HEK293 (cell line): ENCODE data around the gene DBX1.

Experiments
- CTCF ChIP-seq: fragments of 450-650 bp; formaldehyde crosslinking; IDR thresholded peaks from 2 replicates; pipeline ENCODE4 v1.5.1; 2016; ENCODE audit warnings: missing biosample characterization, missing genetic modification characterization
- KLF16 ChIP-seq: fragments of 450-650 bp; formaldehyde crosslinking; IDR thresholded peaks from 2 replicates; pipeline ENCODE4 v1.5.1; 2017; ENCODE audit warnings: missing biosample characterization, missing genetic modification characterization
- MEIS1 ChIP-seq: sonication (generic); formaldehyde crosslinking; IDR thresholded peaks from 2 replicates; pipeline ENCODE4 v1.8.1; 2022; ENCODE audit warnings: missing genetic modification reagents, mild to moderate bottlenecking, borderline replicate concordance
- PRDM1 ChIP-seq: fragments of 450-650 bp; formaldehyde crosslinking; IDR thresholded peaks from 2 replicates; pipeline ENCODE4; 2016; ENCODE audit warnings: missing biosample characterization, missing genetic modification characterization
- PRDM10 ChIP-seq: fragments of 450-650 bp; formaldehyde crosslinking; IDR thresholded peaks from 2 replicates; pipeline ENCODE4 v1.5.1; 2016; ENCODE audit warnings: missing biosample characterization, missing genetic modification characterization
- RBAK ChIP-seq: fragments of 450-650 bp; formaldehyde crosslinking; IDR thresholded peaks from 2 replicates; pipeline ENCODE4 v1.5.1; 2016; ENCODE audit warnings: missing biosample characterization, missing genetic modification characterization
- ZNF26 ChIP-seq: fragments of 450-650 bp; formaldehyde crosslinking; IDR thresholded peaks from 2 replicates; pipeline ENCODE4 v1.5.1; 2016; ENCODE audit warnings: missing biosample characterization, missing genetic modification characterization
- ZNF274 ChIP-seq, 2 experiments: fragments of 200-500 bp in 1 of 2; fragments of 450-650 bp in 1 of 2; sonication (Bioruptor generic) in 1 of 2; formaldehyde crosslinking in 1 of 2; IDR thresholded peaks; 2 replicates each; pipeline versions ENCODE4 v1.5.1 to v1.6.1; 2014 to 2016; ENCODE audit warnings: borderline replicate concordance in 1 of 2, inconsistent platforms in 1 of 2, low read length in 1 of 2, missing biosample characterization in 1 of 2, missing genetic modification characterization in 1 of 2
- ZNF280C ChIP-seq: fragments of 450-650 bp; formaldehyde crosslinking; IDR thresholded peaks from 2 replicates; pipeline ENCODE4 v1.5.1; 2016; ENCODE audit warnings: missing biosample characterization, missing genetic modification characterization
- ZNF391 ChIP-seq: fragments of 450-650 bp; formaldehyde crosslinking; IDR thresholded peaks from 2 replicates; pipeline ENCODE4 v1.5.1; 2016; ENCODE audit warnings: low read depth, missing biosample characterization, missing genetic modification characterization, borderline replicate concordance
- ZNF416 ChIP-seq: fragments of 450-650 bp; formaldehyde crosslinking; IDR thresholded peaks from 2 replicates; pipeline ENCODE4 v1.5.1; 2016; ENCODE audit warnings: missing biosample characterization, missing genetic modification characterization
- ZNF513 ChIP-seq: fragments of 450-650 bp; IDR thresholded peaks from 2 replicates; pipeline ENCODE4 v1.5.1; 2018; ENCODE audit warnings: missing biosample characterization, missing genetic modification characterization
- ZNF639 ChIP-seq: fragments of 450-650 bp; formaldehyde crosslinking; IDR thresholded peaks from 2 replicates; pipeline ENCODE4 v1.5.1; 2016; ENCODE audit warnings: missing biosample characterization, missing genetic modification characterization
- ZNF777 ChIP-seq: fragments of 450-650 bp; formaldehyde crosslinking; IDR thresholded peaks from 2 replicates; pipeline ENCODE4 v1.5.1; 2017; ENCODE audit warnings: missing biosample characterization, missing genetic modification characterization, borderline replicate concordance

- no peak for TF ChIP-seq PRDM1 (tag by site-specific recombination)
- TF ChIP-seq CTCF (tag by site-specific recombination), result no peak
- TF ChIP-seq RBAK (tag by site-specific recombination), result no peak
- TF ChIP-seq ZNF639 (tag by site-specific recombination), result no peak
- no peak for TF ChIP-seq ZNF416 (tag by site-specific recombination)
- no peak for TF ChIP-seq ZNF26 (tag by site-specific recombination)
- no peak for TF ChIP-seq ZNF391 (tag by site-specific recombination)
- no peak for TF ChIP-seq MEIS1 (CRISPR knock-in tag)
- TF ChIP-seq KLF16 (tag by site-specific recombination), result no peak
- TF ChIP-seq PRDM10, result no peak
- TF ChIP-seq ZNF777, result no peak
- no peak for TF ChIP-seq ZNF513
- no peak for TF ChIP-seq ZNF280C (tag by site-specific recombination)
- no peak for TF ChIP-seq ZNF274 (IDR thresholded peaks at IDR 0.05; ENCODE audit: low read length)
- TF ChIP-seq ZNF274 (tag by site-specific recombination; IDR thresholded peaks at IDR 0.05; ENCODE audit: borderline replicate concordance), result no peak
Measured at GRCh38 chr11:20178976-20179375, 18.7 kb upstream of the DBX1 start.
